IMR-90 (cell line): ENCODE measurements around the gene HPS4. TPM values are rescaled to one million over a fixed set of nuclear protein-coding genes. Genes with fewer than 3 reads are reported as not detected.

Experiments used
- ATAC-seq: fragments of 200-7000 bp; cut with Tn5 transposase; 2 replicates; pipeline ENCODE4 v1.9.1; 2020; ENCODE audit warnings: low read depth, mild to moderate bottlenecking, moderate library complexity
- BruUV-seq: library from RNA; stranded (reverse); fragments of 400-500 nt; replicated peaks from 2 replicates; lab custom pipeline; 2021; lab: Mats Ljungman, UMichigan
- CTCF ChIA-PET: fragments of 300-600 bp; formaldehyde crosslinking; extraction: SDS; loops from one replicate; lab custom pipeline; 2021; ENCODE audit warnings: antibody characterized with exemption; lab: Yijun Ruan, JAX
- POLR2A ChIA-PET: fragments of 300-600 bp; sonication (Branson Sonifier 250); formaldehyde crosslinking; loops from one replicate; lab custom pipeline; 2022; ENCODE audit warnings: antibody characterized with exemption; ENCODE audit not compliant: unreplicated experiment; lab: Charles Lee
- DNase-seq: peaks from one replicate; pipeline ENCODE4 v3.0.0; 2013
- H2AFZ ChIP-seq: replicated peaks from 2 replicates; pipeline ENCODE3; 2013; ENCODE audit warnings: low read length, mild to moderate bottlenecking; ENCODE audit not compliant: poor library complexity
- H2AK5ac ChIP-seq: 2 replicates; pipeline ENCODE4 v1.6.1; 2013; ENCODE audit warnings: low read depth, low read length, inconsistent platforms
- H2AK9ac ChIP-seq: replicated peaks from 2 replicates; pipeline ENCODE3; 2013; ENCODE audit warnings: mild to moderate bottlenecking, low read depth, low read length, moderate library complexity; ENCODE audit not compliant: poor library complexity
- H2BK120ac ChIP-seq: 2 replicates; pipeline ENCODE4 v1.6.1; 2013; ENCODE audit warnings: low read depth, low read length, inconsistent platforms
- H2BK15ac ChIP-seq: 3 replicates; pipeline ENCODE4 v1.6.1; 2013; ENCODE audit warnings: low read depth, low read length, inconsistent platforms
- H2BK20ac ChIP-seq: 2 replicates; pipeline ENCODE4 v1.6.1; 2013; ENCODE audit warnings: low read depth, mild to moderate bottlenecking, inconsistent platforms, low read length, moderate library complexity
- H2BK5ac ChIP-seq: 2 replicates; pipeline ENCODE4 v1.6.1; 2013; ENCODE audit warnings: mild to moderate bottlenecking, low read depth, low read length, inconsistent platforms; ENCODE audit not compliant: poor library complexity, severe bottlenecking
- H3K14ac ChIP-seq: replicated peaks from 2 replicates; pipeline ENCODE4 v1.6.1; 2013; ENCODE audit warnings: low read depth, low read length, inconsistent platforms
- H3K18ac ChIP-seq: 2 replicates; pipeline ENCODE4 v1.6.1; 2013; ENCODE audit warnings: low read depth, low read length, control low read depth
- H3K23ac ChIP-seq: 2 replicates; pipeline ENCODE4 v1.6.1; 2013; ENCODE audit warnings: low read depth, low read length, inconsistent platforms
- H3K27ac ChIP-seq: 2 replicates; pipeline ENCODE4 v1.5.1; 2013; ENCODE audit warnings: mild to moderate bottlenecking, control low read depth, low read length; ENCODE audit not compliant: insufficient read depth
- H3K27me3 ChIP-seq: 2 replicates; pipeline ENCODE4 v1.6.1; 2013; ENCODE audit warnings: low read length; ENCODE audit not compliant: control insufficient read depth, insufficient read depth
- H3K36me3 ChIP-seq: 2 replicates; pipeline ENCODE4 v1.6.1; 2013; ENCODE audit warnings: low read length, mixed read lengths; ENCODE audit not compliant: control insufficient read depth, insufficient read depth
- H3K4ac ChIP-seq: 2 replicates; pipeline ENCODE4 v1.6.1; 2013; ENCODE audit warnings: low read depth, low read length, inconsistent platforms
- H3K4me1 ChIP-seq: 2 replicates; pipeline ENCODE4 v1.6.1; 2013; ENCODE audit warnings: low read length, mixed read lengths; ENCODE audit not compliant: control insufficient read depth, insufficient read depth
- H3K4me2 ChIP-seq: 2 replicates; pipeline ENCODE4 v1.6.1; 2013; ENCODE audit warnings: low read depth, mild to moderate bottlenecking, control low read depth, low read length, moderate library complexity
- H3K4me3 ChIP-seq: 2 replicates; pipeline ENCODE4 v1.5.1; 2013; ENCODE audit warnings: low read depth, mild to moderate bottlenecking, control low read depth, low read length, moderate library complexity; ENCODE audit not compliant: insufficient read depth
- H3K56ac ChIP-seq: 2 replicates; pipeline ENCODE4 v1.6.1; 2013; ENCODE audit warnings: low read length, inconsistent platforms; ENCODE audit not compliant: insufficient read depth; ENCODE audit errors: extremely low read depth
- H3K79me1 ChIP-seq, 2 experiments: 2 replicates each; pipeline ENCODE4 v1.6.1; 2013; ENCODE audit warnings: low read length in 2 of 2, inconsistent platforms in 1 of 2, low read depth in 1 of 2
- H3K9ac ChIP-seq: 2 replicates; pipeline ENCODE4 v1.6.1; 2013; ENCODE audit warnings: low read depth, low read length, control low read depth
- H3K9me1 ChIP-seq: 2 replicates; pipeline ENCODE4 v1.6.1; 2013; ENCODE audit warnings: low read length, inconsistent platforms; ENCODE audit not compliant: insufficient read depth
- H3K9me3 ChIP-seq: 2 replicates; pipeline ENCODE4 v1.6.1; 2013; ENCODE audit warnings: low read length; ENCODE audit not compliant: control insufficient read depth, insufficient read depth
- H4K20me1 ChIP-seq: 2 replicates; pipeline ENCODE4 v1.6.1; 2013; ENCODE audit warnings: low read length, inconsistent platforms; ENCODE audit not compliant: insufficient read depth
- H4K5ac ChIP-seq: 2 replicates; pipeline ENCODE4 v1.6.1; 2013; ENCODE audit warnings: mild to moderate bottlenecking, low read depth, low read length, control low read depth
- H4K8ac ChIP-seq, 2 experiments: 2 replicates each; pipeline ENCODE4 v1.6.1; 2013; ENCODE audit warnings: low read depth in 2 of 2, low read length in 2 of 2, control low read depth in 1 of 2, inconsistent platforms in 1 of 2
- H4K91ac ChIP-seq: 2 replicates; pipeline ENCODE4 v1.6.1; 2013; ENCODE audit warnings: low read depth, low read length, inconsistent platforms; ENCODE audit not compliant: insufficient read depth
- BHLHE40 ChIP-seq: fragments of 150-350 bp; IDR thresholded peaks from 2 replicates; pipeline ENCODE4 v1.6.1; 2016; ENCODE audit warnings: mild to moderate bottlenecking, low read depth, low read length
- CTCF ChIP-seq: conservative IDR thresholded peaks from 2 replicates; pipeline ENCODE4 v1.5.1; 2012; ENCODE audit warnings: mild to moderate bottlenecking, low read depth, low read length, improper control_type of control experiment
- MAZ ChIP-seq: IDR thresholded peaks from 2 replicates; pipeline ENCODE4 v1.6.1; 2012; ENCODE audit warnings: low read depth, mild to moderate bottlenecking, low read length, improper control_type of control experiment, moderate library complexity, borderline replicate concordance
- POLR2A ChIP-seq: IDR thresholded peaks from 2 replicates; pipeline ENCODE4 v1.6.1; 2012; ENCODE audit warnings: mild to moderate bottlenecking, low read depth, low read length
- RCOR1 ChIP-seq: IDR thresholded peaks from 2 replicates; pipeline ENCODE4 v1.6.1; 2012; ENCODE audit warnings: mild to moderate bottlenecking, low read length, improper control_type of control experiment; ENCODE audit not compliant: insufficient replicate concordance
- SMC3 ChIP-seq: fragments of 150-350 bp; IDR thresholded peaks from 2 replicates; pipeline ENCODE4 v1.6.1; 2016; ENCODE audit warnings: low read depth, mild to moderate bottlenecking, antibody characterized with exemption, low read length, moderate library complexity
- WGBS, 2 experiments: methylation state at CpG; one replicate each; pipeline versions ENCODE4 v1.1.5 to v1.1.7; 2013; ENCODE audit warnings: missing lambda C conversion rate in 2 of 2; ENCODE audit not compliant: insufficient read length in 1 of 2; ENCODE audit errors: extremely low coverage in 2 of 2; 5-methylcytosine and 5-hydroxymethylcytosine counted together
- dilution Hi-C: fragments of 300-500 bp; cut with HindIII; formaldehyde crosslinking; loops from one replicate; pipeline ENCODE4 v1.14.3; 2018; ENCODE audit warnings: low sequenced_read_pairs; ENCODE audit not compliant: unreplicated experiment
- in situ Hi-C: fragments of 300-500 bp; cut with MboI; formaldehyde crosslinking; loops from 3 replicates; pipeline ENCODE4 v1.14.3; 2019; ENCODE audit warnings: low sequenced_read_pairs, inconsistent platforms, mixed read lengths
- intact Hi-C: fragments of 100-400 bp; cut with micrococcal nuclease; formaldehyde crosslinking; loops from 2 replicates; pipeline ENCODE4 v1.10.0; 2022
- polyA plus RNA-seq, 3 experiments: library from polyadenylated mRNA; depleted of rRNA; stranded (reverse); fragments of >200 nt; gene quantifications; 2 replicates each; pipeline ENCODE4 v1.2.3, GENCODE V29; 2012; ENCODE audit warnings: low replicate concordance in 1 of 3
- total RNA-seq: library from RNA; depleted of rRNA; stranded (reverse); fragments of >200 nt; gene quantifications from 2 replicates; pipeline ENCODE4 v1.2.3, GENCODE V29; 2012

HPS4 gene
- total and polyA plus RNA-seq, 2 of the 4 experiments (the other 2 are of a cell fraction), result 15.8 to 19.0 TPM

GRCh38 chr22:26515931-26516330 is 32.3 kb upstream of the HPS4 start:
- Histone ChIP-seq H3K18ac (no peak overlapping the region), H3K9me1 (peaks cover 2% of the 10 kb centered on the region), H2BK20ac (no peak overlapping the region), H2BK5ac (no peak overlapping the region), H3K9ac (no peak overlapping the region), H2AFZ (no peak overlapping the region), H4K20me1 (no peaks in the 10 kb centered on the region), H2AK5ac (no peak overlapping the region), H3K4me3 (no peak overlapping the region), H2AK9ac (no peak overlapping the region), H3K4ac (no peak overlapping the region), H4K91ac (no peak overlapping the region), H2BK15ac (no peak overlapping the region), H3K23ac (no peak overlapping the region), H3K4me2 (no peak overlapping the region), H3K27me3 (no peaks in the 10 kb centered on the region), H4K8ac (no peak overlapping the region), H3K9me3 (no peaks in the 10 kb centered on the region), H4K5ac (no peak overlapping the region), H2BK120ac (no peak overlapping the region), H3K36me3 (no peaks in the 10 kb centered on the region), H3K4me1 (peaks cover 2% of the 10 kb centered on the region), H3K14ac (no peak overlapping the region), H3K79me1 (peaks cover 26 to 29% of the 10 kb centered on the region in 2 experiments), H3K27ac (no peak overlapping the region), H3K56ac (no peak overlapping the region)
- ChIA-PET POLR2A (no interaction called here), CTCF (no interaction called here)
- in situ Hi-C loops (no loop called here), dilution Hi-C loops (no loop called here), intact Hi-C loops (no loop called here)
- ATAC-seq, result no peak
- no peak for TF ChIP-seq BHLHE40
- no peak for TF ChIP-seq CTCF
- TF ChIP-seq POLR2A, result no peak
- TF ChIP-seq MAZ, result no peak
- TF ChIP-seq SMC3, result no peak
- no peak for TF ChIP-seq RCOR1
- no CpG with 5 or more reads among the region's 3 CpGs for WGBS, 2 experiments
- DNase-seq, result no peak
- no TSS peak for BruUV-seq
